NCI-H748 treated with DMSO at 0.1 percent for 48 hours (cell line): ENCODE measurements around the gene DYNLL1.
"Not testable (repeated sequence)": the region's sequence is repeated elsewhere in the genome, so short reads cannot be mapped to it uniquely, and the experiment has no call there.

Experiments
- DNase-seq: peaks from one replicate; lab custom pipeline; 2025; lab: John Stamatoyannopoulos, UW

DYNLL1 gene

GRCh38 chr12:120474616-120474960 is 21.3 kb upstream of the DYNLL1 start:
- no peak for DNase-seq

DNA sequence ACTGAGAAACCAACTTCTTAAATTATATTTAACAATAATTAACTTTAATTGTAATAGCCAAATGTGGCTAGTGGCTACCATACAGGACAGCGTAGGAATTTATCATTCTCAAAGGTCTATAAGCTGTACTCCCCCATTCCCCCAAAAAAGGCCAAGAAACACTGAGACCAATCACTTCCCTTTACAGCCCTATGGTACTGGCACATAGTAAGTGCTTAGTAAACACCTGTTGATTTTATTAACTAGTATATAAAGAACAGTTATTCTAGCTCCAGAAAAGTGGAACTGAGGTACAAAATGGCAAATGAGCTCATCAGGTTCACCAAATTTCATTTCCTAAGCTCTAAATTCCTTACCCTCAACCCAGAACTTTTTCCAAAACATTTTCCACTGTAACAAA is 20.3 kb upstream of the DYNLL1 start:
- no peak for DNase-seq

DNA sequence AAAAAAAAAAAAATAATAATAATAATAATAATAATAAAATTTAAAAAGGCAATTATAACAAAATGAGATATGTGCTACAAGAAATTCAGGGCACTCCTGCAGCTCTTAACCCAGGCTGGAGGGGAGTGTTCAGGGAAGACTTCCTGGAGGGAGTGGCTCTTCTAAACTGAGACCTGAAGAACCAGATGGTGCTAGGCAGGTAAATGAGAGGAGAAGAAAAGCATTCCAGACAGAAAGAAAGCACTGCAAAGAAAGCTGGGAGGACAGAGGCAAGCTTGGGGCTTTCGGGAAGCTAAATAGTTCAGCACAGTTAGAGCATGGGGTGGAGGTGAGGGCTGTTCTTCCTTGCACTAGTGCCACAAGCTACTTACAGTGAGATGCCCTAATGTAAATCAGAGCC is 16.5 kb upstream of the DYNLL1 start:
- no peak for DNase-seq

DNA sequence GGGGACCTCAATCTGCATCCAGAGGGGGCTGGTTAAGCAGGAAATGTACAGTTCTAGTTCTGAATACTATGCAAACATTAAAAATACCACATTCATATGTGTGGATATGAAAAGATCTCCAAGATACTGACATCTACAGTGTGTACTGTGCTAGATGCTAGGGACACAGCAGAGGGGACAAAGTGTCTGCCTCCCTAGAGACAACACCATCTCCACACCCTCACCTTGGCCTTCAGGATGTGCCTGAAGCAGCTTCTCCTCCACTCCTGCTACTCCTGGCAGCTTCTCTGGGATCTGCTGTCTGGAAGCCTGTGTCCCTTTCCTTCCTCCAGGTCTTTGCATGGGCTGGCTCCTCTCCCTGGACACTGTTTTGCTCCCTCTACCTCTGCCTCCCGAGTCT is 15.7 kb upstream of the DYNLL1 start:
- no peak for DNase-seq

DNA sequence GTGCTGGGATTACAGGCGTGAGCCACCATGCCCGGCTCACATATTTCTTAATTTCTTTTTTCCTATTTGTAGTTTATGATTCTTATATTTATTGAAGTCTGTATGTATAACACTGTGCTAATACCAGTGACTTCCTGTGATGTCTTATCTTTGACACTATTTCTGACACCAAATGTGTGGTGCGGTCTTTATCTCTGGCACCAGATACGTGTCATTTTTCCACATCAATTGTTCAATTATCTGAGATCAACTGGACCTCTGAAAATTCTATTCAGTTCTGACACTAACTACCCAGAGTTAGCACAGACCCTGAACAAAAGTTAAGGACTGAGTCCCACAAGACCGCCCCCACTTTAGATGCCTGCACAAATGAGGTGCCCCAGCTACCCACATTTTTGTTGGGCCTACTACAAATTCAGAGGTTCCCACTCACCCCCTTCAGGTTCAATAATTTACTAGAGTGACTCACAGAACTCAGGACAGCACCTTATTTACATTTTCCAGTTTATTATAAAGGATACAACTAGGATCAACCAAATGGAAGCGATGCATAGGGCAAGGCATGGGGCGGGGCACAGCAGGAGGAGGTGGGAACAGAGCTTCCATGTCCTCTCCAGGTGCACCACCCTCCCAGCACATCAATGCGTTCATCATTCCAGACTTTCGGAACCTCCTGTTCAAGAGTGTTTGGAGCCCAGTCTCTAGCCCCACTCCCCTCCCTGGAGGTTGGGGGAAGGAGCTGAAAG is 14.7 kb upstream of the DYNLL1 start:
- no peak for DNase-seq

- DNase-seq = no peak
Observed at GRCh38 chr12:120483621-120484020, 12.3 kb upstream of the DYNLL1 start.

DNA sequence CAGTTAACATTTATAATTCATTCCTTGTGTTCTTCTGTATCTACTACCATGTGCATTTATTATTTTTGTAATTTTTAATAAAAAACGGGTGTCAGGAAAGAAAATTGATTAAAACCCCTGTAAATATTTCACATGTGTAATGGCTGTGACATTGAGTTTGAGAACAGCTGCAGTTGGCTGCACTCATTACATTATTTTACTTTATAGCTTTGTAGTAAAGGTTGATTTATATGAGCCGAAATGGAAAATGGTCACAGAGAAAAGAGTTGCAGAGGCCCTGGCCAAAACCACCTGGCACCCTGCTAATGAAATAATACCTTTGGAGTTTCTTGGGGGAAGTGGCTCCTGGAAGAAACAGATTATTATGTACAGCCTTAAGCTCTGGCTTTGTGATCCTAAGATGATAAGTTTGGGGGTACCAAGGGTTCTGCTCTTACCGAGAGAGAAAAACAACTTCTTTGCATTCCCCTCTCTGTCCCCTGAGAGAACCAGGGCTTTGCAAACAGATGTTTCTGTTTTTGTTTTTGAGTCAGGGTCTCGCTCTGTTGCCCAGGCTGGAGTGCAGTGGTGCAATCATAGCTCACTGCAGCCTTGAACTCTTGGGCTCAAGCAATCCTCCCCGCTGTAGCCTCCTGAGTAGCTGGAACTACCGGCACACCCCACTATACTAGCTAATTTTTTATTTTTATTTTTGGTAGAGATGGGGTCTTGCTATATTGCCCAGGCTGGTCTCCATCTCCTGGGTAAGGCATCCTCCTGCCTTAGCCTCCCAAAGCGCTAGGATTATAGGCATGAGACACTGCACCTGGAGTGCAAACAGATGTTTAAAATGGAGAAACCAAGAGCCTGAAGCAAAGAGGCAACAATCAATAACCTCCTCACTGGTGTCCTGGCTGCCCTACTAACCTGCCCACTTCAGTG is 9.7 kb upstream of the DYNLL1 start:
- DNase-seq = no peak

DNA sequence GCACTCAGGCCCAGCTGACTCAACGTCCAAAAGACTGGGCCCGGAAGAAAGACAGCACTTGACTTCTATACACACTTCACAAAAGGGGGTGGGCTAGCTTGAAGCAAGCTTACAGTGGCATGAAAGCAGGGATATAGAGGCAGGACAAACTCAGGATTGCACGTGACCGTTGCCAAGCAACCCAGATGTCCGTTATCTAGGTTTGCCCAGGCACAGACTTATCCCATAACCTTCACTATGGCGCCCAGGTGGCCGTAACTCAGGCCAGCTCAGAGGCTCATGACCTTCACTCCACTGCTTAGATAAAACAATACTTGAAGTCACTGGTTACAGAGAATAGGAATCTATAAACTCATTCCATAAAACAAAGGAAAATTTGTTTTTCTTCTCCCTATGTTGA is 8.4 kb upstream of the DYNLL1 start:
- not testable (repeated sequence) for DNase-seq

- DNase-seq = no peak
Observed at GRCh38 chr12:120488057-120488640, 7.8 kb upstream of the DYNLL1 start.

DNA sequence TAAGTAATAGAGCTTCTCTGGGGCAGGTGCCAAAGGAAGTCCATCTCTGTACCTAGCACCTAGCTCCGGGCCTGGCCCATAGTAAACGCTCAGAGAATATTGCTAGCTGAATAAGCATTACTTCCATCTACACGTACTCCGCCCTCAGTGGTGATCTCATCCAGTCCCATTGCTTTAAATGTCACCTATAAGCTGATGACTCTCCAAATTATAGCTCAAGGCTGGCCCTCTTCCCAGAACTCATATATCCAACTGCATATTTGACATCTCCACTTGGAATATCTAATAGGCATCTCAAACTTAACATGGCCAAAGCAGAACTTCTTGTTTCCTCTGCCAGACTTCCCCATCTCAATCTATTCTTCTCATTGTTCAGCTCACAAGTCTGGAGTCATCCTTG is 6.9 kb upstream of the DYNLL1 start:
- no peak for DNase-seq

- DNase-seq = no peak
Observed at GRCh38 chr12:120490325-120490724, 5.6 kb upstream of the DYNLL1 start.

DNA sequence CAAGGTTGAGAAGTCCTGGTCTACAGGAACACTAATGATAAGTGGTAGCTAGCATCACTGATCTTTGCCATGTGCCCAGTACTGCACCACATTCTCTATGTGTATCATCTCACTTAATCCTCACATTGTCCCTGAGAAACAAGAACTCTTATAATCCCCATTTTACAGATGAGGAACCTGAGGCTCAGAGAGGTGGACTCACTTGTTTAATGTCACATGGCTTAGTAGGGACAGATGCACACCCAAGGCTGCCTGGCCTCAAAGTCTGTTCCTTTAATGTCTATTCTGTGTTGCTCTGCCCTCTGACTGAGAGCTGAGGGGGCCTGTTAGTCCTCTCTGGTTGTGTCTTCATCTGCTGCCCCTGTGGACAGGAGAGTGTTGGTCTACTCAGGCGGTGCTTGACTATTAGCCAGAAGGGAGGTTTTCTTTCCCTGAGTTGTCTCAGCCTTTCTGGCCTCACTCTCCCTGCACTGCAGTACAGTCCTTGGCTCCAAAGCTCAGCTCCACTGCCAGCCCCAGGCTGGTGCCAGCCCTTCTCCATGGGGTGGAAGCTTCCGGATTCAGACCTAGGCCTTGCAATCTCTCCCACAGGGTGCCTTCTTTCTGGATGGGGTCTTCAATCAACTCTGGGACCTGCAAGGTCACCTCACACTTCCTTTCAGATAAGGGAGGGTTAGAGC is 4.9 kb upstream of the DYNLL1 start:
- DNase-seq = no peak

DNA sequence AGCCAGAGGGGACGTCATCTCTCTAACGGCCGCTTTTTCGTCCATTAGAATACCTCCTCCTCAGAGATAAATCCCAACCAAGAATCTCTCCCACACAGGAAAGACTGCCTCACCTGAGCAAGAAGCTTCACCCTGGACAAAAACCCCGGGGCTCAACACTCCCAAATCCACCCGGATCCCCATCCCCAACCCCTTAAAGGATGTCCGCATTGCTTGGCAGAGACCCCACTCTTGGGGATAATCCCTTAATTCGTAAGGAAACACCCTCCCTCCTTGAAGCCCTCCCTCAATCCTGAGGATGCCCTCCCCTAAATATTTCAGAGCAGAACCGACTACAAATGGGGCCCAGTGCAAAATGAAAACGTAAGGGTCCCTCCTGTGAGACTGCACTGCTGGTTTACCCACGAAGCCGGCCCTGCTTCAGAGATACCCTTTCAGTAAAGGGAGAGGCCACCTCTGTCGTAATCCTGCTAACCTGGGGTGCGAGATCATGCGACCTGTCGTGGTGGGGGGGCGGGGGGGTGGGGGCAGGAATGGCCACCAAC is 655 bp upstream of the DYNLL1 start:
- no peak for DNase-seq

DNA sequence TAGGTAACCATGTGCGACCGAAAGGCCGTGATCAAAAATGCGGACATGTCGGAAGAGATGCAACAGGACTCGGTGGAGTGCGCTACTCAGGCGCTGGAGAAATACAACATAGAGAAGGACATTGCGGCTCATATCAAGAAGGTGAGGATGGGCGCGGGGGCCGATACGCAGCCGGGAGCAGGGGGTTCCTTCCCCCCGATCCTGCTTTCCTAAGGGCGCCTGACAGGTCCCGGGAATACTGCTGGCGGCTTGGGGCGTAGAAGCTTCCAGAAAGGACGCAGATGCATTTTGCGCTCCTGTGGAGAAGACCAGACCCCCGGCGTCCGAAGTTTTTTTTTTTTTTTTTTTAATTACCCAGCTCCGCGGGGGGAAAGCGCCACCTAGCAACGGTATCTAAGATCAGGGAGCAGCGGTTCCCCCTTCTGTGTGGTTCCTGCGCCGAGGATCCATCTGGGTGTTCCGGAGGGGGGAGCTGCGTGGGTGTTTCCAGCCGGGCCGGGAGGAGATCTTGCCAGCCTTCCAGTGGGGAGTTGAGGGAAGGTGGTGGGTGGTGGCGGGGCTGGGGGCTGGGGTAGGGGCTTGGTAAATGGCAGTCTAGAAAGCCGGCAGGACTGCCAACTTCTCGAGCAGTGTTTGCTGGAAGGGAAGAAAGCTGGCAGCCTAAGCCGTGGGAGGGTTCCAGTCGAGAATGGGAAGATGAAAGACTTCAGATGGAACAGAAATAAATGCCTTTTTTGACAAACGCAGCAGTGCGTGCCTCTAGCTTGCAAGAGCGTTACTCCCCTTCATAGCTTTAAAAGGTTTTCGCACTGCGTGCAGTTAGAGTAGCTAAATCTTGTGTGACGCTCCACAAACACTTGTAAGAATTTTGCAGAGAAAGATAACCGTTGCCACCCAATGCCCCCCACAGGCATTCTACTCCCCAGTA is 764 bp downstream of the DYNLL1 start:
- DNase-seq = peak; percentile 56

DNA sequence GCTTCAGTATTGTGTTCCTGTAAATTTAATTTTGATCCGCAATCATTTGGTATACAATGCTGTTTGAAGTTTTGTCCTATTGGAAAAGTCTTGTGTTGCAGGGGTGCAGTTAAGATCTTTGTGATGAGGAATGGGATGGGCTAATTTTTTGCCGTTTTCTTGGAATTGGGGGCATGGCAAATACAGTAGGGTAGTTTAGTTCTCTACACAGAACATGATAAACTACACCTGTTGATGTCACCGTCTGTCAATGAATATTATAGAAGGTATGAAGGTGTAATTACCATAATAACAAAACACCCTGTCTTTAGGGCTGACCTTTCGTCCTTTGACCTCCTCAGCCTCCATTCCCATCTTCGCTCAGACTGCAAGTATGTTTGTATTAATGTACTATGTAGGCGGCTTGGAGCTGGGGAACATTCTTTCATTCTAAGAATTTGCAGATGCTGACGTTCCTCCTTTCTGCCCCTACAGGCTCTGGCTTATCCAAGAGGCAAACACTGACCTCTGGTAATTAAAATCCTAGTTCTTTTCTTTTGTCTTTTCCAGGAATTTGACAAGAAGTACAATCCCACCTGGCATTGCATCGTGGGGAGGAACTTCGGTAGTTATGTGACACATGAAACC is 1.7 kb downstream of the DYNLL1 start:
- no peak for DNase-seq

DNA sequence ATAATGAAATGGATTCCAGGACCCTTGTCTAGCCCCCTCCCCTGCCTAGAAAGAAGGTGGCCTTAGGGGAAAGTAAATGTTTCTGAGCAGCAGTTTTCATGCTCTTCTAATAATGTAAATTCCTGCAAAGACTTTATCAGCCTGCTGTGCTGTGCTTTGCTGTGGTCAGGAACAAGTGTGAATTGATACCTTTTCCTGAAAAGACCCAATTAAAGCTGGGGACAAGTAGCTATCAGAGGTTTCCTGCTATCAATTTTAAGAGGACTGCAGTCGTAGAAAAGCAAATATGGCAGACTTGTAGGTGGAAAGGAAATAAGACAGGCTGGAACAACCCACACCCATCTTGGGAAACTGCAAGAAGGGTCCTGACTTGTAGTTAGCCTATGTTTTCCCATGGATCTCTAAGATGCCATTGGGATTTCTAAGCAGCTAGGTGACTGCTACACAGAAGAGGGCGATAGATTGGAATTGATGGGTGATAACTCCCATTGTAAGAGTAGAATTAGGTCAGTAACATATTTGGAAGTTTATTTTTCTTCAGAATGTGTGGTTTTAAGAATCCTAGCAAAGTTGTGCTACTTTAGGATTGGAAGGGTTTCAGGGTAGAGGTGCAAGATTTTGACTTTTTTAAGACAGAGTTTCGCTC is 3.1 kb downstream of the DYNLL1 start:
- DNase-seq = no peak

DNA sequence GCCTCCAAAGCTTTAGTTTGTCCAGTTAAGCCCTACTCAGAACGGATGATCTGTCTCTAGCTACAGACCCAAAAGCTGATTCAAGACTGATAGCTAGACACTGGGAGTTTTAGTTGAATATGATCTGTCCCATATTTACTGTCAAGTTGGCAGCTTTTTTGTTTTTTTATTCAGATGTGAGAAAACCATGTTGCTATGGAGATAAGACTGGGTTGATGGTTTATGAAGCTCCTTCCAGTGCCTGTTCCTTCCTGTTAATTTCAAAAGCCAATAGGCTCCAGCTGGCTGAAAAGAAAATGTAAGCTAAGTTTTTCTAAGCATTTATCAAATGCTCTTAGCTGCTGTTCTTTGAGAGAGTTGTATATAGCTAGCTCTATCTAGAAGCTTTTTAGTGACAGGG is 4.7 kb downstream of the DYNLL1 start:
- DNase-seq = no peak

- no peak for DNase-seq
Observed at GRCh38 chr12:120504587-120504986, 8.7 kb downstream of the DYNLL1 start.

- no peak for DNase-seq
Observed at GRCh38 chr12:120508537-120508936, 12.6 kb downstream of the DYNLL1 start.

DNA sequence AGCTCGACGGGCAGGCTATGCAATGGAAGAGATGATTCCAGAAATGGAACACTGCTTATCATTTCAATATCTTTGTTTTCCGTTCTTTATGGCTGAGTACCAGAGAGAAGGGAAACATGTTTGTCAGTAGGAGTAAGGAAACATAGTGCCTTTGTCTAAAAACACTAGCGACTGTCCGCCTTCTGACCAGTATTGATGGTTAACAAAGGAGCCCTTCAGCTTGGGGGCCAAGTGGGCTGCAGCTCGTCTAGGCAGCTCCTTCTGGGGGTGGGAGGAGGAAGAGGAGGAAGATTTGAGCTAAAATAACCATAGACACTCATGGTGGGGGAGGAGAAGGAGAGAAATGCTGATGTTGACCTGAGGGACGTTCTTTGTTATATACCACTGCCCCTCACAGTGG is 18.1 kb downstream of the DYNLL1 start:
- no peak for DNase-seq
